ENCODE results near the gene SYNE3. TPM values are rescaled to one million over a fixed set of nuclear protein-coding genes. Genes with fewer than 3 reads are reported as not detected.

Gene SYNE3
- polyA plus RNA-seq, 1 donor (not counting 4 experiments of a cell fraction or from before 2014, with no cell fraction given): 1.0 TPM

DNA sequence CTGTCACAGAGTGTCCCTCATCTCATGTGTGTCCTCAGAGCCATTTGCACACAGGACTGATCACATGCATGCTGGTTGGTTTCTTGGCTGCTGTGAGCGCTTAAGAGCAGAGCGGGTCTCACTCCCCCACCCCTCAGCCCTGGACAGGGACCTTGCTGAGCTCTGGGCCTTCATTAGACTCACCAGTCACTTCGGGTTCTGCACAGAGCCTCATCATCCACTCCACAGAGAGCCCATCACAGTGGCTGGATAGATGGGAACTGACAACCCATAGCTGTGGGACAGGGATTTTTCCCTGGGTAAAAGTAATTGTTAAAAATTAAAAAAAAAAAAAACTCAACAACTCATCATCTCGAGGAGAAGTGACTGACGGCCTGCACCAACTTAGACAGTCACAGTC lies 26.6 kb upstream of the SYNE3 start:
- FAIRE-seq: no peak
- Histone ChIP-seq H3K27ac (ENCODE audit: control insufficient read depth, insufficient read depth, low read length) (no peak overlapping the region), H3K4me2 (ENCODE audit: control insufficient read depth, extremely low read depth, insufficient read depth, low read depth, low read length) (no peak overlapping the region), H3K36me3 (ENCODE audit: control insufficient read depth in 2 of 2, extremely low read depth in 1 of 2, insufficient read depth in 2 of 2, low read length in 2 of 2) (no peaks in the 10 kb centered on the region), H3K27me3 (ENCODE audit: control insufficient read depth, extremely low read depth, insufficient read depth, low read length) (no peaks in the 10 kb centered on the region), H3K79me2 (ENCODE audit: control insufficient read depth, insufficient read depth, low read length) (peaks cover 45% of the 10 kb centered on the region), H3K9me1 (ENCODE audit: control insufficient read depth, extremely low read depth, insufficient read depth, low read length) (peaks cover 3% of the 10 kb centered on the region), H3K4me3 (ENCODE audit: control insufficient read depth in 2 of 3, extremely low read depth in 1 of 3, insufficient read depth in 2 of 3, low read depth in 1 of 3, low read length in 3 of 3) (no peak overlapping the region), H3K9ac (ENCODE audit: control insufficient read depth, extremely low read depth, insufficient read depth, low read length) (no peak overlapping the region), H3K9me3 (ENCODE audit: control insufficient read depth, low read depth, low read length) (peaks cover 4% of the 10 kb centered on the region), H3K4me1 (ENCODE audit: control insufficient read depth, extremely low read depth, insufficient read depth, low read length) (peaks cover 21% of the 10 kb centered on the region), H4K20me1 (ENCODE audit: control insufficient read depth, extremely low read depth, insufficient read depth, low read length) (no peaks in the 10 kb centered on the region), H2AFZ (ENCODE audit: control insufficient read depth, low read length) (no peak overlapping the region)
- dilution Hi-C loops (cut with MboI; ENCODE audit: extremely low pct_ligation_motif_present, low sequenced_read_pairs): no loop called here
- no peak for TF ChIP-seq EZH2 (IDR thresholded peaks at IDR 0.05; ENCODE audit: low read length)
- TF ChIP-seq, protein P1, sequence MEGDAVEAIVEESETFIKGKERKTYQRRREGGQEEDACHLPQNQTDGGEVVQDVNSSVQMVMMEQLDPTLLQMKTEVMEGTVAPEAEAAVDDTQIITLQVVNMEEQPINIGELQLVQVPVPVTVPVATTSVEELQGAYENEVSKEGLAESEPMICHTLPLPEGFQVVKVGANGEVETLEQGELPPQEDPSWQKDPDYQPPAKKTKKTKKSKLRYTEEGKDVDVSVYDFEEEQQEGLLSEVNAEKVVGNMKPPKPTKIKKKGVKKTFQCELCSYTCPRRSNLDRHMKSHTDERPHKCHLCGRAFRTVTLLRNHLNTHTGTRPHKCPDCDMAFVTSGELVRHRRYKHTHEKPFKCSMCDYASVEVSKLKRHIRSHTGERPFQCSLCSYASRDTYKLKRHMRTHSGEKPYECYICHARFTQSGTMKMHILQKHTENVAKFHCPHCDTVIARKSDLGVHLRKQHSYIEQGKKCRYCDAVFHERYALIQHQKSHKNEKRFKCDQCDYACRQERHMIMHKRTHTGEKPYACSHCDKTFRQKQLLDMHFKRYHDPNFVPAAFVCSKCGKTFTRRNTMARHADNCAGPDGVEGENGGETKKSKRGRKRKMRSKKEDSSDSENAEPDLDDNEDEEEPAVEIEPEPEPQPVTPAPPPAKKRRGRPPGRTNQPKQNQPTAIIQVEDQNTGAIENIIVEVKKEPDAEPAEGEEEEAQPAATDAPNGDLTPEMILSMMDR (optimal IDR thresholded peaks at IDR 0.05 in 1 of 3, IDR thresholded peaks at IDR 0.05 in 1 of 3, conservative IDR thresholded peaks at IDR 0.05 in 1 of 3; ENCODE audit: extremely low read depth in 1 of 3, insufficient read depth in 2 of 3, low read length in 3 of 3): no peak
- DNase-seq (ENCODE audit: low read depth, low spot score): no peak

DNA sequence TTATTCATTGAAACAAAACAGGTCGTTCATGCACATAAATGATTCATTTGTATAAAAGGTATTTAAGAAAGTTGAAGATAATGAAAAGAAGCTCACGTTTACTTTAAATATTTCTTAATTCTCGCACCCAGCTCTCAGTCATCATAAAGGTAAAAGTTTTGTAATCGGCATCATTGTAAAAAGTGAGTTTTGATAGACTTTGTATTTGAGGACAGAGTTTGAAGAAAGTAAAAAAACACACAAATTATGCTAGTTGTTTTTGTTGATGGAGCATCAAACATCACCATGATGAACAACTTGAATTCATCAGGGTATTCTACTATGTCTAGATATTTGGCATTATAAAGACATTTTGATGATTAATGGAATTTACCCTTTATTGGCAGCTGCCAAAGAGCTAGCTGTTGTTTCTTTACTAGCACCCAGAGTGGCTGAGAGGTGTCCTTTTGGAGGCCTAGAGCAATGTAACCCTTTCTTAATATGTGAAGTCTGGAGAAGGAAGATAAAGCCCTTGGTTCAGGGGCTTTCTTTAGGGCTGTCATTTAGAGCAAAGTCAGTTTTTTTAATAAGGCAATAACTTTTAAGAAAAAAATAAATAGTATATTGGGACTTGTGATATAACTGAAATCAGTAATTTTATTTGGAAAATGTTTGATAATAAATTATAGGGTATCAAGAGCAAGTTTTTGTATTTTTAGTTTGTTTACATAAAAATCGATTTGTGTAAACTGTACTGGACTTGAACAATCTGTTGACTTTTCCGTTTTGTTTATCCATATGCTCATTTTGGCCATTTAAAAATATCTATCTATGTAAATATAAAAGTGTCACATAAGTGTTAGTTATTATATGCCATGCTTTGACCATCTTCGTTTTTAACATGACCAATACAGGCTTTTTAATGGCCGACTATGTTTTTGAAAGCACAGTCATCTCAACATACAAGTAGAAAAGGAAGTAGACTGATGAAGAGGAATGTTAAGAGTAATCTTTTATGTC lies 25.8 kb upstream of the SYNE3 start:
- peaks cover under 1% of the 10 kb centered on the region for H3K9me1 ChIP-seq (ENCODE audit: control insufficient read depth, extremely low read depth, insufficient read depth, low read length)

More for the DNA sequence above, 25.8 kb upstream of the SYNE3 start:
- peaks cover 13% of the 10 kb centered on the region for H3K4me1 ChIP-seq (ENCODE audit: control insufficient read depth, extremely low read depth, insufficient read depth, low read length)
- no peak overlapping the region for H2AFZ ChIP-seq (ENCODE audit: control insufficient read depth, low read length)
- H3K36me3 ChIP-seq (ENCODE audit: control insufficient read depth in 2 of 2, extremely low read depth in 1 of 2, insufficient read depth in 2 of 2, low read length in 2 of 2): no peaks in the 10 kb centered on the region
- no peaks in the 10 kb centered on the region for H3K27me3 ChIP-seq (ENCODE audit: control insufficient read depth, extremely low read depth, insufficient read depth, low read length)
- dilution Hi-C loops (cut with MboI; ENCODE audit: extremely low pct_ligation_motif_present, low sequenced_read_pairs): no loop called here
- no peak overlapping the region for H3K27ac ChIP-seq (ENCODE audit: control insufficient read depth, insufficient read depth, low read length)
- no peak overlapping the region for H3K4me2 ChIP-seq (ENCODE audit: control insufficient read depth, extremely low read depth, insufficient read depth, low read depth, low read length)
- FAIRE-seq (no peak), DNase-seq (ENCODE audit: low read depth, low spot score) (no peak)
- no peaks in the 10 kb centered on the region for H4K20me1 ChIP-seq (ENCODE audit: control insufficient read depth, extremely low read depth, insufficient read depth, low read length)
- no peak for TF ChIP-seq EZH2 (IDR thresholded peaks at IDR 0.05; ENCODE audit: low read length)
- TF ChIP-seq, protein P1 (optimal IDR thresholded peaks at IDR 0.05 in 1 of 3, IDR thresholded peaks at IDR 0.05 in 1 of 3, conservative IDR thresholded peaks at IDR 0.05 in 1 of 3; ENCODE audit: extremely low read depth in 1 of 3, insufficient read depth in 2 of 3, low read length in 3 of 3): no peak
- no peak overlapping the region for H3K4me3 ChIP-seq (ENCODE audit: control insufficient read depth in 2 of 3, extremely low read depth in 1 of 3, insufficient read depth in 2 of 3, low read depth in 1 of 3, low read length in 3 of 3)
- H3K9ac ChIP-seq (ENCODE audit: control insufficient read depth, extremely low read depth, insufficient read depth, low read length): no peak overlapping the region
- peaks cover 4% of the 10 kb centered on the region for H3K9me3 ChIP-seq (ENCODE audit: control insufficient read depth, low read depth, low read length)
- H3K79me2 ChIP-seq (ENCODE audit: control insufficient read depth, insufficient read depth, low read length): peaks cover 53% of the 10 kb centered on the region
